HG03039 (cell line): ENCODE results near the gene KTN1.

ENCODE experiments used
- ATAC-seq: cut with Tn5 transposase; IDR thresholded peaks from one replicate; pipeline ENCODE4 v1.9.1; 2021; ENCODE audit warnings: mild to moderate bottlenecking, moderate library complexity; ENCODE audit not compliant: unreplicated experiment

The KTN1 gene, protein sequence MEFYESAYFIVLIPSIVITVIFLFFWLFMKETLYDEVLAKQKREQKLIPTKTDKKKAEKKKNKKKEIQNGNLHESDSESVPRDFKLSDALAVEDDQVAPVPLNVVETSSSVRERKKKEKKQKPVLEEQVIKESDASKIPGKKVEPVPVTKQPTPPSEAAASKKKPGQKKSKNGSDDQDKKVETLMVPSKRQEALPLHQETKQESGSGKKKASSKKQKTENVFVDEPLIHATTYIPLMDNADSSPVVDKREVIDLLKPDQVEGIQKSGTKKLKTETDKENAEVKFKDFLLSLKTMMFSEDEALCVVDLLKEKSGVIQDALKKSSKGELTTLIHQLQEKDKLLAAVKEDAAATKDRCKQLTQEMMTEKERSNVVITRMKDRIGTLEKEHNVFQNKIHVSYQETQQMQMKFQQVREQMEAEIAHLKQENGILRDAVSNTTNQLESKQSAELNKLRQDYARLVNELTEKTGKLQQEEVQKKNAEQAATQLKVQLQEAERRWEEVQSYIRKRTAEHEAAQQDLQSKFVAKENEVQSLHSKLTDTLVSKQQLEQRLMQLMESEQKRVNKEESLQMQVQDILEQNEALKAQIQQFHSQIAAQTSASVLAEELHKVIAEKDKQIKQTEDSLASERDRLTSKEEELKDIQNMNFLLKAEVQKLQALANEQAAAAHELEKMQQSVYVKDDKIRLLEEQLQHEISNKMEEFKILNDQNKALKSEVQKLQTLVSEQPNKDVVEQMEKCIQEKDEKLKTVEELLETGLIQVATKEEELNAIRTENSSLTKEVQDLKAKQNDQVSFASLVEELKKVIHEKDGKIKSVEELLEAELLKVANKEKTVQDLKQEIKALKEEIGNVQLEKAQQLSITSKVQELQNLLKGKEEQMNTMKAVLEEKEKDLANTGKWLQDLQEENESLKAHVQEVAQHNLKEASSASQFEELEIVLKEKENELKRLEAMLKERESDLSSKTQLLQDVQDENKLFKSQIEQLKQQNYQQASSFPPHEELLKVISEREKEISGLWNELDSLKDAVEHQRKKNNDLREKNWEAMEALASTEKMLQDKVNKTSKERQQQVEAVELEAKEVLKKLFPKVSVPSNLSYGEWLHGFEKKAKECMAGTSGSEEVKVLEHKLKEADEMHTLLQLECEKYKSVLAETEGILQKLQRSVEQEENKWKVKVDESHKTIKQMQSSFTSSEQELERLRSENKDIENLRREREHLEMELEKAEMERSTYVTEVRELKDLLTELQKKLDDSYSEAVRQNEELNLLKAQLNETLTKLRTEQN (N-terminal part only)

DNA sequence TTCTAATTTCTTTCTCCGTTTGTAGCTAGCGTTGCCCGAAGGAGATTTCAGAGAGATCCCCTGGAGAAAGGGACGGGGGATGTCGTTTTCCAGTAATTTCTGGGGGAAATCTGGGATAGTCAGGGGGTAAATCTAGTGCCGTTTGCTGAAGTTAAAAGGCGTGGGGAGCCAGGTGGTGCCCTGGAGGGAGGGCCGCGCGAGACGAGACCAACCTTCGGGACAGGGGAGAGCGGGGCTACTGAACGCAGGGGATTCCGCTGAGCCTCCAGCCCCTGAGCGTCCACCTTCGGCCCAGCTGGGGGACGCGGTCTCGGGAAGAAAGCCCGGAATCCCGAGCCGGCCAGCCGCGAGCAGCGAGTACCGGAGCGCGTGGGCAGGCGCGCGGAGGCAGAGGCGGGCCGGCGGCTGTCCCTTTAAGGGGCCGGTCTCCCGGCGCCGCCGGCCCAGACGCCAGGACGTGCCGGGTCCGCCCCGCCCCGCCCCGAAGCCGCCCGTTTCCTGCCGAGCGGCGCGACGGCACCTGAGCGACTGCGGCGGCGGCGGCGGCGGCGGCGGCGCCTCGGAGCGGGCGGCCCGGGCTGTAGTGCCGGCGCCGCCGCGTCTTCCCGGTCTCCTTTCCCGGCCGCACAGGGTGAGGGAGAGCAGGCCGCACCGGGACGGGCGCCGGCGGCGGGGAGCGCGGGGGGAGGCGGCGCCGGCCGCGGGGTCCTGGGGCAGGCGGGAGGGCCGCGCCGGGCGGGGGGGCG, at the start of gene KTN1:
Gene KTN1 (plus strand): TSS at position 484 of the 746 bp plus-strand sequence. CDS start 31,842 bp downstream, outside the sequence.
- peak; percentile 78 for ATAC-seq

DNA sequence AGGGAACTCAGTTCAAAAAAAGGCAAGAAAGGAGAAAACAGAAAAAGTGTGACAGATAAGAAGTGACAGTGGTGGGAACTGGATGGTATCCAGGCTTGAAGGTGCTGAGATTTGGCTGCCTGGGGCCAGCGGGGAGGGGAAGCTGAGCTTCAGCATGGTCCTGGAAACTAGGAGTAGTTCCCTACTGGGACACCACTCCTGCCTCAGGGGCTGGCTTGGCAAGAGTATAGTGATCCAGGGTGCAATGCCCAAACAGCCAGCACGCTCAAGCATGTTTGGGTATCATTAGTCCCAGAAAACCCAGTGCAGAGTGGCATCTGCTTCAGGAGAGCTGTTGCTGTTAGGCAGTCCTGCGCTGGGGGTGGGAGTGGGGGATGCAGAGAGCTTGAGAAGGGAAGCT, 49.5 kb upstream of the KTN1 start:
- no peak for ATAC-seq

DNA sequence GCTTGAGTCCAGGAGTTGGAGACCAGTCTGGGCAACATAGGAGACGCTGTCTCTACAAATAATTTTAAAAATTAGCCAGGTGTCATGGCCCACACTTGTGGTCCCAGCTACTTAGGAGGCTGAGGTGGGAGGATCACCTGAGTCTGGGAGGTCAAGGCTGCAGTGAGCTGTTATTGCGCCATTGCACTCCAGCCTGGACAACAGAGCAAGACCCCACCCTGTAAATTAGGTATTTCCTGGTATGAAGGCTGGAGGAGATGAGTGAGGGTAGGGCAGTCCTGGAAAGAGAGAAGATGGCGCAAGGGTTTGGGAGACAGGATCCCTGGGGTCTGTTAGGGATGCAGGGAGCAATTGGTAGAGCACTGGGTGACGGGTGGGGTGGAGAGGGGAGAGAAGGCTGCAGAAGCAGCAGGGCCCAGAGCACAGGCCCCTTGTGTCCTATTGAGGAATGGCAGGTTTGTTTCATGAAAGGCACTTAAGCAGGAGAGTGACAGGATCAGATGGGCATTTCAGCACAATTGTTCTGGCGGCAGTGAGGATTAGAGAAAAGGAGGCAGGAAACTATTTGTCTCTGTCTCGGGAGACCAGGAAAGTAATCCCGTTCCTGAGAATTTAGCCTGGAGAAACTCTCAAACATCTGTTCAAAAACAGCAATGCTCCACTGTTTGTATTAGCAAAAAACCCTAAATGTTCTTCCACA, 47.2 kb upstream of the KTN1 start:
- no peak for ATAC-seq

DNA sequence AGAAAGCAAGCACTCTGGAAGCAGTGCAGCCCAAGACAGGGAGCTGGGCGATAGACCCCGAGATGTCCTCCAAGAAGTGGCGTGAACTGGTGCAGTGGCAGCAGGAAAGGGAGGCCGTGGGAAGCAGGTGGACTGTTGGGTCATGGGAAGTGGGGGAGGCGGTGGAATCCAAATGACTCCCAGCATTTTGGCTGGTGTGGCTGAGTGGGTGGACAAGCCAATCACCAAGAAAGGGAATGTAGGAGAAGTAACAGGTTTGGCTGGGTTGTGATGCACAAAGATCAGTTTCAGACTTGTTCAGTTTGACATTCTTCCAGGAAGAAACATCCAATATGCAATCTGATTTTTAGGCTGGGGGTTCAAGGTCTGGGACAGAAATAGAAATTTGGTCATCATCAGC, 46.0 kb upstream of the KTN1 start:
- no peak for ATAC-seq

DNA sequence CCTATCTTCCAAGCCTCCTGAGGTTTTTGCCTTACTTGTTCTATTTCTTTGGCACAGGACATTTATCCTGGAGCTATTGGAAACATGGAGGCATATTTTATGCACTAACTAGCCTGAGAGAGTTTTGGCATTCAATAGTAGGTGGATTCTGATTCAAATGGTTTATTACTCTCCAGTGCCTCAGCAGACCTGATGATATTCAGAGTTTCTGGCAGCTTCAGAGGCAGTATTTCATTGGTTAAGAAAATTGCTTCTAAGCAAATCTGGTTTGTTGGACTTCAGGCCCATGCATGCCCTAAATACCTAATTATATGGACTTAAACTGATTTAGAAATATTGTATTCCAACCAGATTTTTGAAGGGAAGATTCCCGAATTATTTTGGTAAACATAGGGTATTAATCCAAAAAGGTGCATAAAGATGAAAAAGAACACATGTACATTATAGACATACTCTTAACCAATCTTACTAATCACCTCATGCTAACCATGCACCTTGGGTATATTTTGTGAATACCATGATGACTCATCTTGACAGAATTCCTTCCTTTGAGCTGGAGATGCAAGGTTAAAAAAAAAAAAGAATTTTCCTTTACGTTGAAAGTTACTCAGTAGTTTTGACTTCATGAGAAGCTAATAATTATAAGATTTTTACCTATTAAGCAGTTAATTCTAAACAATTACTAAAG, 44.3 kb upstream of the KTN1 start:
- no peak for ATAC-seq

DNA sequence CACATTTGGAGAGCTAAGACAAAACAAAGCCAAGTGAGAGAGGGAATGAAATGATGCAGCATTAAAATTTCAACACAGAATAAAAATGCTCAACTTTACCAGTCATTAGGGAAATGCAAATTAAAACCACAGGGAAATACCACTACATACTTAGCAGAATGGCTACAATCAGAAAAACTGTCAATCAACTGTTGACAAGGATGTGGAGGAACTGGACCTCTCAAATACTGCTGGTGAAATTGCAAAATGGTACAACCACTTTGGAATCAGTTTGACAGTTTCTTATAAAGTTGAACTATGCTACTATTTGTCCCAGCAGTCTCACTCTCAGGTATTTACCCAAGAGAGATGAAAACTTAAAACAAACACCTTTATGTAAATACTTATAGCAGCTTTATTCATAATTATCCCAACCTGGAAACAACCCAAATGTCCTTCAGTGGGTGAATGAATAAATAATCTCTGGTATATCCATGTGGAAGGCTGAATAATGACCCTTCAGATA, 43.8 kb upstream of the KTN1 start:
- ATAC-seq, result no peak

DNA sequence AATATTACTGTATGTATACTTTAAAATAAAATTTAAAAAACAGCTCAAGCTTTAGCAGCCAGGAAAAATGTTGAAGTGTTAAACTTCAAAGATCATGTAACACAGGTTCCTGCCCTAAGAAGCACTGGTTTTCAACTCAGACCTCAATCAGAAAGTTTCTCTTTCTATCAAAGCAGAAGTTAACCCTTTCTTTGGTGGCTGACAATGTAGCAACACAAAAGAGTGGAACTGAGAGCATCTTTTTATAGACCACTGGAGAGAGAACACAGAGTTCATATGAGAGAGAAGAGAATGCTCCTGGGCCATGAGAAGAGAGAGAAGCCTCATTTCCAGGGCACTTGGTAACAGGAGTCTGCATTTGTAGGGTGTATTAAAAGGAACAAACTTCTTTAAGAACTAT, 42.2 kb upstream of the KTN1 start:
- ATAC-seq, result no peak

DNA sequence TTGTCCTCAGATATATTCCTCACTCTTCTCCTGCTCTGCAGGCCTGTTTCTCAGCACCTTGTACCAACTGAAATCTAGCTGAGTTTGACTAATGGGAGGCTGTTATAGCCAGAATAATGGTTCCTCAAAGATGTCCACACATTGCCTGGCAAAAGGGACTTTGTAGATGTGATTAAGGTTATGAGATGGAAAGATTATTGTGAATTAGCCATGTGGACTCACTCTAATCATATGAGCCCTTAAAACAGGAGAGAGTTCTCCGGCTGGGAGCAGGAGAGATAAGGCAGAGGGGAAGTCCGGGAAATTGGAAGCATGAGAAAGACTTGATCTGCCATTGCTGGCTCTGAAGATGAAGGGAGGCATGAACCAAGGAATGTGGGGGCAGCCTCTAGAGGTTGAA, 40.0 kb upstream of the KTN1 start:
- ATAC-seq, result no peak

DNA sequence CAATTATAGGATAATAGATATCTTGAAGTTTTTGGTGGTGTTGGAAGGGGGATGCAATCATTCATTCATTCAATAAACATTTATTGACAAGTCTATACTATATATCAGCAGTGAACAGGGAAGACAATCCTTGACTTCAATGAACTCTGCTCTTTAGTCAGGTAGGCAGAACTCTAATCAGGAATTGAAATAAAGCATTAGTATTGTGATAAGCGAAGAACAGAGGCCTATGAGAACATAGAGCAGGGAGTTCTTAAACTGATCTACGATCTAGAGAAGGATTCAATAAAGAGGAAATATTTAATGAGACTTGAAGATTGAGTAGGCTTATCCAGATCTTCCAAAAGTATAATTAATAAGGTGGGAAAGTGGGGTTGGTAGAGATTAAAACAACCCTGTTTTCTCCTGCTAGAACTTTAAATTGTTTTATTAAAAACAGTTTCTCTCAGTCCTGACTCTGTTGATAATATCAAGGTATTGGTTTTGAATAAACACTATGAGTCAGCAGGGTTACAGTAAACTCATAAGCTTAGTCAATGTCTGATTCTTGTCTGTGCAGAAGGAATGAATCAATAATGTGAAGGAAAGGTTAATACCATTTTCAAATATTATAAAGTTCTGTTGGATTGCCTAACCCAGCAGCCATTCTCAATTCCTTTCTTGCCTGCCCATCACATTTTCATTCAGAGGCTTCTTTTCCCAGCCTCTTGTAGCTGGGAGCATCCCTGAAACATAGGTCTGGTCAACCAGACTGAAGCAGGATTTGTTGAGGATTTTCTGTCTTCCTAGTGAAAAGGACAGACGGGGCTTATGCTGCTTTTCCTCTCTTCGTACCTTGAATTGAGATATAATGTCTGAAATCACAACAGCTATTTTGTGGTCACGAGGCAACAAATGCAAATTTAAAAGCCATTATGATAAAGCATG, 38.9 kb upstream of the KTN1 start:
- no peak for ATAC-seq

DNA sequence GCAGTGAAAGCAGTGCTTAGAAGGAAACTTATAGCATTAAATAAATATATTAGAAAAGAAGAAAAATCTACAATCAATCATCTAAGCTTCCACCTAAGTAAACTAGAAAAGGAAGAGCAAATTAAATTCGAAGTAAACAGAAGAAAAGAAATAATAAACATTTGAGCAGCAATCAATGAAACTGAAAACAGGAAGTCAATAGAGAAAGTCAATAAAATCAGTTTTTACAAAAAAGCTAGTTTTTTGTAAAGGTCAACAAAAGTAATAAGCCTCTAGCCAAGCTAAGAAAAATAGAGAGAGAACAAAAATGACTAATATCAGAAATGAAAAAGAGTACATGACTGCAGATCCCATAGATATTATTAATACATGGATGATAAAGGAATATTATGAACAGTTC, 34.2 kb upstream of the KTN1 start:
- ATAC-seq, result no peak

DNA sequence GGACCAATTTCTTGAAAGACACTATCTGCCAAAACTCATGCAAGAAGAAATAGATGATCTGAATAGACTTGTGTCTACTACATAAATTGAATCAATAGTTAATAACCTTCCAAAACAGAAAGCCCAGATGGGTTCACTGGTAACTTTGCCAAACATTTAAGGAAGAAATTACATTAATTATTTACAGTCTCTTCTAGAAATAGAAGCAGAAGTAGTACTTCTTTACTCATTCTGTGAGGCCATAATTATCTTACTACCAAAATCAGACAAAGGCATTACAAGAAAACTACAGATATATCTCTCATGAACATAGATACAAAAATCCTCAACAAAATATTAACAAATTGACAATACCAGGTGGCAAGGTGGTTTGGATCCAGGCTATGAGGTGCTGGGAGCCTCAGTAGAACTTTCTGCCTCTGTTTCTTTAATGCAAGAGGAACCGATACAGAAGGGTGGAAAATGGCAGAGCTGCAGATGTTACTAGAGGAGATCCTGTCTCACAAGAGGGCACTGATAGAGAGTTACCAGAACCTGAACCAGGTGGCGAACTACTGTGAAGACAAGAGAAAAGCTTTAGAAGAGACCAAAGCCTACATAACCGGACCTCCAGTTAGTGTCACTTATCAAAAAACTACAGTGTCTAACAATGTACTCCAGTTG, 33.7 kb upstream of the KTN1 start:
- ATAC-seq, result no peak

DNA sequence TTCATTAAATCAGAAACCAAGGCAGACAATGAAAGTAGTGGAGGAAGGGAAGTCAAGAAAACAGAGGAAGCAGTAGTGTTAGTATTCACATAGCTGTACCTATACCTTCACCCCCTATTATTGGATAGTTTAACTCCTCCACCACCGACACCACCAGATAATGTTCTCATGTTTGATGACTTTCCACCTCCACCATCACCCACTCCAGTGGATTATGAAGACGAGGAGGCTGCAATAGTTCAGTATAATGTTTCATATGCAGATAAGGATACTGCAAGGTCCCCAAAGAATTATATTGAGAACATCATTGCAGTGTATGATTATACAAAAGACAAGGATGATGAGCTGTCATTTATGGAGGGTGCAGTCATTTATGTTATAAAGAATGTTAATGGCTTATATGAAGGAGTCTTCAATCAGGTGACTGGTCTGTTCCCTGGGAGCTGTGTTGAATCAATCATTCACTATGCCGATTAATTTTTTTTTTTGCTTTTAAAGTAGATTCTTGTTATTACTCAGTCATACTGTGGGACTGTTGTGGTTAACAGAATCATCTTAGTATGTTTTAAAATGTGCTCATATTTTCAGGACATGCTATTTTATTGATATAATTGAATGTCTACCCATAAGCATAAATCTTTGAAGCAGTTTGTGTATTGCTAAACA, 32.2 kb upstream of the KTN1 start:
- ATAC-seq, result no peak

DNA sequence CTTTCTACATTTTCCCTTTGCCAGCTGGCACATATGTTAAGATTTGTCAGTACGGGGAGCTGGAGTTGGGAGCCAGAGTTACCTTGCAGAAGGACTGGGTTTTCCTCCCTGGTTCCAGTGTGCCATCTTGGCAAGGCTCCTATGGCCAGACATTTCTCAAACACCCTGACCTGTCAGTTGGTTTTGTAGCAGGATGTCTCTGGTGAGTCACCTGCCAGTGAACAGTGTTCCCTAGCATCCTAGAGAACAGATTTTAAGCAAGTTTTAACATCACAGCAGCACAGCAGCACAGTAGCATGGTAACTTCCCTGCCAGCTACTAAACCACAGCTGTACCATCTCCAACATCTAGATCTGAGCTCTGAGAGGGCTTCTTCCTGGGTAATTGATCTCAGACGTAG, 26.2 kb upstream of the KTN1 start:
- ATAC-seq, result no peak

DNA sequence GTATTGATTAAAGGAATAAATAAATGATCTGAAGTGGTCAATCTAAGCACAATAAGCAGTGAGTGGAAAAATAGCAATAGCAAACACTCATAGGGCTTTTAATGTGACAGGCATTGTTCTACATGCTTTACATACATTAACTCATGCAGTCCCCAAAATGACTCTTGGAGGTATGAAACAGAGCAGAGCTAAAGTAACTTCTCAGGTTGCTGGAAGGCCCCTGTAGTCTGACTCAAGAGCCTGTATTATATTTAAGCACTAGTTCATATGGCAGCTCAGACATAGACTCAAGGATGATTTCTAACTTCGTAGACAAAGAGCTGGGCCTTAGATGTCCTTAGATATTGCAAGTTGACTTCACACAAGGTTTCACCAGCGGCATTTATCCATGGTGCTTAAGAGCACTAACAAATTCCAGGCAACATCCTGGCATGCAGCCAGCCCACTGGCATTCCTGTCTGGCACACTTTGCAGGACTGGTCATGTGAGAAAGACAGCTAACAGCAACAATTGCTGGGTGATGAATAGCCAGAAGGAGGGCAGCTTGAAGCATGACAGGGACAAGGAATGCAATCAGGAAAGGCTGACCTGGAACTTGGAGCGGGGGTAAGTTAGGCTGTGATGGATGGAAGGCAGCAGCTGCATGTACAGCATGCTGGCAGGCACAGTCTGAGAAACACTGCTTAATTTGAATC, 22.9 kb upstream of the KTN1 start:
- no peak for ATAC-seq

DNA sequence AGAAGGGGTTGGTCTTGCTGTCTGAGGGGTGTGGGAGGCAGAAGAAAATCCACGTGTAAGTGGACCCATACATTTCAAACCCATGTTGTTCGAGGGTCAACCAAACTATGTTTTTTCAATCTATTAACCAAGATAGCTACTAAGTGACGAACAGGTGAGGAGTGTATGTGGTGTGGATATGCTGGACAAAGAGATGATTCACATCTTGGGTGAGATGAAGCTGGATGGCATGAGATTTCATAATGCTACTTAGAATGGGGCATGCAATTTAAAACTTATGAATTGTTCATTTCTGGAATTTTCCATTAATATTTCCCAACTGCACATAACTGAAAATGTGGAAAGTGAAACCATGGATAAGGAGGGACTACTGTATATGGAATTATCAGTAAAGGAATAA, 17.9 kb upstream of the KTN1 start:
- ATAC-seq, result no peak

DNA sequence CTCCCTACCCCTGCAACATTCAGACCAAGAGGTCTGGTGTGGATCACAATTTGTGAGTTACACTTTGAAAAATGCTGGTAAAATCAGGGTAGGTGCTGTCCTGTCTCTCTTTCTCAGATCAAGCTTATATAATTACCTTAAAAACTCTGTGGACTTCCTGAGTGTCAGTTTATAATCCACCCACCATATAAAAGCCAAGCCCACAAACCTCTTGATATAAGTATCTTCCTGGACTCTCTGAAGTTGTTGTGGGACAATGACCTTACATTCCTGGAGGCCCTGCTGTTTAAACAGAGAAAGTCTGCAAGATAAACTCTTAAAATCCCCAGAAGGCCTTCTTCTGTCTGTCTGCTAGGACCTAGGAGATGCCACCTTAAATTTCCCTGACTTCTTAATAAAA, 11.4 kb upstream of the KTN1 start:
- no peak for ATAC-seq
